Activated CD4-positive, alpha-beta T cell treated with anti-CD3 and anti-CD28 coated beads, Interleukin-2, amount 50 U/mL, for 16 hours (primary cell): ENCODE results near the gene GABPA.
"Not testable (repeated sequence)": the region's sequence is repeated elsewhere in the genome, so short reads cannot be mapped to it uniquely, and the experiment has no call there.

Experiments
- DNase-seq: peaks from one replicate; pipeline ENCODE4 v3.0.0-alpha.2; 2020

GABPA gene

DNA sequence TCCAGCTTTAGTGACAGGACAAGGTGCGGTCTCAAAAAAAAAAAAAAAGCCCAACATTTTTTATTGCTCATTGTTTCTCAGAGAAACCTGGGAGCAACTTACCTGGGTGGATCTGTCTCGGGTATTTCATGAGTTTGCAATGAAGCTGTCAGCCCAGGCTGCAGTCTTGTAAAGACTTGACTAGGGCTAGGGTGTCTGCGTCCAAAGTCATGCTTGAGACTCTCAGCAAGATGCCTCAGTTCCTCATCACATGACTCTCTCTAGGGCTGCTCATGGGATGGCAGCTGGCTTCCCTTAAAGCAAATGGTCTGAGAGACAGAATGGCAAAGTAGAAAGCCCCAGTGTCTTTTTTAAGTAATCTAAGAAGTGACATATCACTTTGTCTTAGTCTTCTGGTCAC is 8.1 kb downstream of the GABPA start:
- DNase-seq, result no peak

- DNase-seq, result no peak
Measured at GRCh38 chr21:25744854-25745253, 10.1 kb downstream of the GABPA start.

DNA sequence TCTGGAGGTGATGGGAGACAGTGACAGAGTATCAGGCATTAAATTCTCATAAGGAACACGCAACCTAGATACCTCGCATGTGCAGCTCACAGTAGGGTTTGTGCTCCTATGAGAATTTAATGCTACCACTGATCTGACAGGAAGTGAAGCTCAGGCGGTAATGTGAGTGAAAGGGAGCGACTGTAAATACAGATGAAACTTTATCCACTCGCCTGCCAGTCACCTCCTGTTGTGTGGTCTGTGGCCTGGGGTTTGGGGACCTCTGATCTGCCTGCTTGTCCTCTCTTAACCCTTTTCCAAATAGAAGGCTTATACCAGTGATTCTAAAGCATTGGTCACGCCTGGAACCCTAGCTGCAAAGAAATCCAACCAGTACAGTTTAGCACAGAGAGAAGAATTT is 15.3 kb downstream of the GABPA start:
- DNase-seq, result no peak

DNA sequence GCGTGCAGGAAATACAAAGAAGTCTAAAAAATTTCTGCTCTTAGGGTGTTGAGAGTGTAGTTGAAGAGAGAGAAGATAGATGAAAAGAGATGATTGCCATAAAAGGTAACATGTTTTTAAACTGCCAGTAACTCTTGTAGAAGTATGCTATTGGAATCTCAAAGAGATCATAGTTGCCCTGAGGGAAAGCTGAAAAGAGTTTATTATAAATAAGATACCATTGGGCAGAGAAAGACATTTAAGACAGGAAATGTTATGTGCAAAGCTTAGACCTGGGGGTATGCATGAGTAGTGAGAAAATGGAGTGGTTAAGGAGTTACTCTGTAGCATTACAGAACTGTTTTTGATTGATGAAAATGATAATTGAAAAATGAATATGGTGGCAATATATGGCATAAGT is 17.6 kb downstream of the GABPA start:
- DNase-seq, result no peak

DNA sequence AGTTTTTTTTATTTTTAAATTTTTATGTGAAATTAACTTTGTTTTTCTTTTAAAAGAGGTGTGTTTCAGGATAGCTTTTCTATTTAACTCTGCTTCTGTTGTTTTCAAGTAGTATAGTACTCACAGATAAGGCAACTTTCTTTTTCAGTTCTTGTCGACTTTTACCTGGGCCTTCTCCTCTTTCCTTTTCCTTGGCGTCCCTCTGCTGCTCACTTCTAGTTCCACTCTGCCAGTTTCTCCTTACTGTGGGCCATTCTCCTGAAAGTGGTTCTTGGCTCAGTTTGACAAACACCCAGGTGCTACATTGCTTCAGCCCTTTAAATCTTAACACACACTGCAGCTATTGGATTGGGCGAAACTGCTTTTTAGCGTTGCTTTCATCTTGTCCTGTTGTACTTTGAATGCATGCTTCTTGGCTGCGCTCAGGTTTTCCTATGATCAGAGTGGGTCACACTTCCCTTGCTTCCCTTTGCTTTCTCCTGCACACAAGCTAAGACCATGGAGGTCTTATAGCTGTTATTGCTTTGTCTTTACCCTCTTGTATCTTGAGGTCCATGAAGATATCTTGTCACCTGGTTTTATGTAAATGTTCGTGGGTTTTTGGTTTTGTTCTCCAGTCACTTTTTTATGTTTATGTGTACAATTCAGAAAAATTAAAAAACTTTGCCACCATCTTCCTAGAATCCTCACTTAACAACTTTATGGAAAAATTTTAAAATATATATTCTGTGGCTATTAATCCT is 21.6 kb downstream of the GABPA start:
- DNase-seq, result no peak

- DNase-seq, result no peak
Measured at GRCh38 chr21:25757531-25757930, 22.8 kb downstream of the GABPA start.

DNA sequence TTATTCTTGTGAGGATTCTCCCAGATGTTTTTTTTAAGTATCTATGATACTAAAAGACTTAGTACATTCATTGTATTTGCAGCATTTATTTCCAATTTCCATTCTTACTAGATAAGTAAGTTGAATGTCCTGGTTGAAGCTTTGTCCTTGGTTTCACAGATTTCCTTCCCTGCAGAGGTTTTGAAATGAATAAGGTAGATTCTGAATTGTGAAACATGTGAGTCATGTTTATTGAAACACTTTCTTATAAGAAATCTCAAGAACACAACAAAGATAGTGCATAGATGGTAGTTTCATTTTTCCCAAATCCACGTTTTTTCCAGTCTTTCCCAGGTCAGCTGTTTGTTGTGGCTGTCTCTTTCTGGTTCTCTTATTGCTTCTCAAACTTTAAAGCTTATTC is 24.8 kb downstream of the GABPA start:
- peak; percentile 27 for DNase-seq

GRCh38 chr21:25760061-25760460 is 25.3 kb downstream of the GABPA start:
- DNase-seq, result no peak

DNA sequence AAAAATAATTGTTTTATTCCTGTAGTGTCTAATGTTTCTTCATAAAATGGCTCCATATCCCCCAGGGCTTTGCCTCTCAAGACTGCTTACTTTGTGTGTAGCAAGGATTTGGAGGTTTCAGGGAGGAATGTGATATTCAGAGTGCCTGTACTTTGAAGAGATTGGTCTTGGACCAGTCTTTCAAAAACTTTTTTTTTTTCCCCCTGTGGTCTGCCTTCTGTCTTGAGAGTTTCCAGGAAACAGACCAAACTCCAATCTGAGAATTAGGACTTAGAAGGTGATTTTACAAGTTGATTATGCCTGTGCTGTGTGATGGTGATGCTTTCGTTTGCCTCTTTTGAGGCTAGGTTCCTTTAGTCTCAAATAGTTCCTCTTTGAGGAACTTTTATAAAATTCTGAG is 25.9 kb downstream of the GABPA start:
- DNase-seq, result no peak

- no peak for DNase-seq
Measured at GRCh38 chr21:25764065-25764464, 29.3 kb downstream of the GABPA start.

DNA sequence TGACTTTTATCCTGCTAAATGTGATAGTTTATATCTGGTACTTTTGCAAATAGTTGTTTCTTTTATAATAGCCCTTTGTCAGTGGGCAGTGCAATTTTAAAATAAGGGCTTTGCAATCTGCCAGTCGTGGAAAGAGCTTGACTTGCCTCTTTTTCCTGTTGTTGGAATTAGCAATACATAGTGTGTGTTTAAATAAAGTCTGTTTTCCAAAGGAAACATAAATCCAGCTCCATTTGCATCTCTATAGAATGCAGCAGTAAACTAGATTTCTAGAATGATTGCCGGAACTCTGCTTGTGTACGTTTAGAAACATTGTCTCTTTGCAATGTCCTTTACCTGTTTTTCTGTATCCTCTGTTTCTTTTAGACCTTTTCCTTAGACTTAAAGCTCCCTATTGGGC is 33.1 kb downstream of the GABPA start:
- no peak for DNase-seq

- no peak for DNase-seq
Measured at GRCh38 chr21:25772686-25773085, 37.9 kb downstream of the GABPA start.

- DNase-seq, result no peak
Measured at GRCh38 chr21:25776440-25776839, 41.7 kb downstream of the GABPA start.

- not testable (repeated sequence) for DNase-seq
Measured at GRCh38 chr21:25778126-25778875, 43.5 kb downstream of the GABPA start.

GRCh38 chr21:25788677-25789076 is 53.9 kb downstream of the GABPA start:
- no peak for DNase-seq

DNA sequence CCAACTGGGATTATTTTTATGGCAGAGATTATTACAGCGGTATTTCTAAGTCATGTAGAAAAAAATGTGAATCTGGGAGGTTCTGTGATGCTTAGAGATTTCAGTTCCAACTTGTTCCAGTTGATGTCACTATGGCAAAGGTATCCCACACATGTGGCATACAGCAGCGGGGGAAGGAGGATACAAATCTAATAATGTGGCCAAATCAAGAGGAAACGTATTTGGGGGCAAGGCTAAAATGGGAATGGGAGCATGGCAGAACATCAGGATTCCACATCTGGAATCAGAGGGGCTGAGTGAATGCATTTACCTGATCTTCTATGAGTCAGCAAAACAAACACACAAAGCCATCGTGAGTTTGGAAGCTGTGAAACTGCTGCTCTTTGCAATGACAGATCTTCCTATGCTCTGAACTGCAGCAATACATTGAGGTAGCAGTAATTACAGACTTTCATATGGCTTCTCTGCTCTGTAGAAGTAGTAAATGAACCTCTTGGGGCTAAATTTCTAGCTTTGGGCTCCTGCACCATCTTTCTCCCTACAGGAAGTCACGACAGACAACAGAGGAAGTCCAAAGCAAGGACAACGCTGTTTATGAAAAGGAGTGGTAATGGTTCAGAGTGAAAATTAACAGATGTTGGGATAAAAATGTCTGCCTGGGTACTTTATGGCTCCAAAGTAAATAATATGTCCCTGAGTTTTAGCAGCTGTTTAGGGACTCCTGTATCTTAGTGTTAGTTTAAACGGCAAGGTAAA is 55.5 kb downstream of the GABPA start:
- peak; percentile 36 for DNase-seq

DNA sequence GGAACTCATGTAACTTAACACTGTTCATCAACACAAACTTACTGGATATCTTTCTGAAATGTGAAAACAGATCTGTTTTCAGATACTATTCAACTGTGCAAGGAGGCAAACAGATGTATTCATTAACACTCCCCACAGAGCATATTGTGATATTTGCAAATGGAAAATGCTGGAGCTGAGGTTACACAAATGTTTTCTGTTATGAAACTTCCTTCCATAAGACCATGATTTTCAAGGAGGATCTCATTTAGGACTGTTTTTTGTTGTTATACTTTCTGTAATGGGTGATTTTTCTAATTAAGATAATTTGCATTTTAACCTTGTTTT is 56.1 kb downstream of the GABPA start:
- no peak for DNase-seq

GRCh38 chr21:25791319-25791718 is 56.5 kb downstream of the GABPA start:
- no peak for DNase-seq

GRCh38 chr21:25801217-25802014 is 66.6 kb downstream of the GABPA start:
- peak; percentile 93 for DNase-seq

GRCh38 chr21:25806060-25806459 is 71.3 kb downstream of the GABPA start:
- DNase-seq, result no peak

DNA sequence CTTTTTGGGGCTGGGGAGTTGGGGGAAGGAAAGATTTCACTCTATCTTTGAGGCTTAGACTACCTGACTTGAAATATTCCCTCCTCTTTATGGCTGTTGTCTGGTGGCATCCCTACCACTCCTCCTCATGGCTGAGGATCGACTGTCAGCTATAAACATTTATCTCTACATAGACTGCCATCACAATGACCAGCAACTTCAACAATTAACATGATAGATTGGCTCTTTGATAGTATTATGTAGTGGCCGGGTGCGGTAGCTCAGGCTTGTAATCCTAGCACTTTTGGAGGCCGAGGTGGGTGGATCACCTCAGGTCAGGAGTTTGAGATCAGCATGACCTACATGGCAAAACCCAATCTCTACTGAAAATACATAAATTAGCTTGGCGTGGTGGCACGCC is 72.4 kb downstream of the GABPA start:
- DNase-seq, result no peak

DNA sequence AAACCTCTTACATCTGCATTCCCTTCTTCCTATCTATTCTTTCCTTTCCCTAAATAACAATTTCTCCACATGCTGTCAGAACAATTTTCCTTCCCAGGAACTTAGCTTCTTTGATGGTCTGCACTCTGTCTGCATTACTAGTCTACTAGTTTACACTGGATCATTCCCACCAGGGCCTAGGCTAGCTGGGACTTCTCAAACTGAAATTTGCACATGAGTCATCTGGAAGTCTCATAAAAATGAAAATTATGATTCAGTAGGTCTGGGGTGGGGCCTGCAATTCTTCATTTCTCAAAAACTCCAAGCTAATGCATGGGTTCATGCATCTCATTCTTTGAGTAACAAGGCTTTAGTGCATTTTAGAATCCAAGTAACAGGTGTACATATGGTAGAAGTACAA is 74.2 kb downstream of the GABPA start:
- DNase-seq, result peak; percentile 61

GRCh38 chr21:25811186-25811585 is 76.4 kb downstream of the GABPA start:
- no peak for DNase-seq
